GM08714 (cell line): ENCODE data around the gene NCAPG2.
"Not testable (repeated sequence)": the region's sequence is repeated elsewhere in the genome, so short reads cannot be mapped to it uniquely, and the experiment has no call there.

Source experiments
- H3K4me3 ChIP-seq: fragments of 200-500 bp; sonication (Bioruptor generic); 2 replicates; pipeline ENCODE4 v1.5.1; 2014; ENCODE audit warnings: mild to moderate bottlenecking, low read length, inconsistent platforms
- ZNF274 ChIP-seq: IDR thresholded peaks from 2 replicates; pipeline ENCODE4 v1.6.1; 2012; ENCODE audit warnings: mild to moderate bottlenecking, low read depth, low read length

NCAPG2 gene

GRCh38 chr7:158684329-158684728, 20.3 kb downstream of the NCAPG2 start:
- no peak overlapping the region for H3K4me3 ChIP-seq
- TF ChIP-seq ZNF274 = no peak

GRCh38 chr7:158683541-158683940, 21.1 kb downstream of the NCAPG2 start:
- no peak overlapping the region for H3K4me3 ChIP-seq
- no peak for TF ChIP-seq ZNF274

DNA sequence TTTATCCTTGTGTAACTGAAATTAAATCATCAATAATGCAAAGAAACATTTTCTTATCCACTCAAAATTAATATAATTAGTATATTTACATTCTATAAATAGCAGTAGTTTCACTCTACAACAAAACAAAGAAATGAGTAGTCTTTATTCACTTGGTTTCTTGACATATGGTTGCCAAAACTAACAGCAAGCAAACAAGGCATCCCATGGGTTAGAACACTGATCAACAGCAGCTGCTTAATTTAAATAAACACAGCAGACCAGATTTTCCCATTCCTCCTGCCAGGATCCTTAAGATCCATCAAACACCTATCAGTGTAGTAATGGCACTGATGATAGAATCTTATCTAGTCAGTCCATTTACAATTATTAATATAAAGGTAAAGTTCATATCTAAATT, 22.1 kb downstream of the NCAPG2 start:
- H3K4me3 ChIP-seq = no peak overlapping the region
- no peak for TF ChIP-seq ZNF274

- TF ChIP-seq ZNF274 = no peak
- no peak overlapping the region for H3K4me3 ChIP-seq
These were observed 23.9 kb downstream of the NCAPG2 start for GRCh38 chr7:158680754-158681153.

DNA sequence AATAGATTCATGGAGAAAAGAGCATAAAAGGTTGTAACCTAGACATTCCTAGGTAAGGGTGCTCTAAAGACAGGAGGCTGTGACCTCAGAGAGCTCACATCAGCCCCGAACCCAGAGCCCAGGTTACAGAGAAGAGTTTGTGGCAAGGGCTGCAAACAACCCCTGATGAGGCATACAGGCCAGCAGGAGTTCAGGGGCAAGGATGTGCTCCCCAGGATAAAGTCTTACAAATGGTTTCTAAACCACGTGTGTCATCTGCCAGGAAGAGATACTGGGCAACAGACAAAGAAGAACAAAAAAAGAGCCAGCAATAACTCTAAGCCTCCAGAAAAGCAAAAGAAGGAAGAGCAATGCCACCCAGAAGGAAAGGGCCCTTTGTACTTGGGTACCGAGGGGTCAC, 27.7 kb downstream of the NCAPG2 start:
- no peak for TF ChIP-seq ZNF274
- H3K4me3 ChIP-seq = no peak overlapping the region

DNA sequence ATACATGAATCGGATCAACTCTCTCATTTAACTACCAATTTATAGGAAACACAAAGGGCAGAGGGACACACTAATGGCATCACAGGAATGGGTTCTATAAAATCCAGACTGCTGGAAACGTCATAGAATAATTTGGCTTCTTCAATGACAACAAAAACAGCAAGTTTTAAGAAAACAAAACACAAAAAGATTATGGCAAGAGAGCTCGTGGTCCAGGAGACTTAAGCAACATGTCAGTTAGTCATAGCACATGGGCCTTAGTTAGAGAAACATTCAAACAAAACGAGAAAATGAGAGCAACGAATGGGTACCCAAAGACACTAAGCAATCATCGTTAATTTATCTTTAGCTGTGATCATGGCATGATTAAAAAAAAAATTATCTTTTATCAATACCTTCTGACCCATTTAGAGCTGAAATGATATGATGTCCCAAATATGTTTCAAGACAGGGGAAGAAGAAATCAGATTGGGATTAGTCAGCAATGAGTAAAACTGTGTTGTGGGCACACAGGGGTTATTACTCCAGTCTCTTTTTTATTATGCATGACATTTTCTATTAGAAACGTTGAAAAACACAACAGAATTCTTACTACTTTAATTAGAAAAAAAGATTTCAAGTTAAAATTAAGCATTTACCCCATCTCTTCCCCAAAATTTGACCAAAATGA, 28.3 kb downstream of the NCAPG2 start:
- H3K4me3 ChIP-seq = no peak overlapping the region
- no peak for TF ChIP-seq ZNF274

DNA sequence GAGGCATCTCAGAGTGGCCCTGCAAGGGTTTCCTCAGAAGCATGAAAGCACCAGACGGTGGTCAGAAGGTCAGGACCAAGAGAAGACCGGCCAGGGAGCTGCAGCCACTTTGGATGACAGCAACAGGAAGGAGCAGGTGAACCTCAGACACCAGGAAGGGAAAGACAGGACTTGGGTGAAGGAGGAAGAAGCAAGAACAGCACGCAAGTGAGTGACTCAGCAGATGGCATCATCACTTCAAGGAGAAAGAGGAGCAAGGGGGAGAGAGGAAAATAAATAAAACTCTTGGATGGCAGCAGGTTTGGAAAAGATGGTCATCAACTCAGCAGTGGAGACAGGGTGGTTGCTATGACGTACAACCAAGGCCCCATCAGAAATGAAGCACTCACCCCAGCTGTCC, 31.6 kb downstream of the NCAPG2 start:
- no peak overlapping the region for H3K4me3 ChIP-seq
- TF ChIP-seq ZNF274 = no peak

DNA sequence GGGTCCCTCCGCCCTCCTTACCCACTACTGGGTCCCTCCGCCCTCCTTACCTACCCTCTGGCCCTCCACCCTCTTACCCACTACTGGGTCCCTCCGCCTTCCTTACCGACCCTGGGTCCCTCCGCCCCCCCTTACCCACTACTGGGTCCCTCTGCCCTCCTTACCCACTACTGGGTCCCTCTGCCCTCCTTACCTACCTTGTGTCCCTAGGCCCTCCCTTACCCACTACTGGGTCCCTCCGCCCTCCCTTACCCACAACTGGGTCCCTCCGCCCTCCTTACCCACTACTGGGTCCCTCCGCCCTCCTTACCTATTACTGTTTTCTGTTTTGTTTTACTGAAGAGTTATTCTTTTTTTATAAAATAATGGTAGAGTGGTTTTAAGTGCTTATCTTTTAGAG, 36.5 kb downstream of the NCAPG2 start:
- not testable (repeated sequence) for H3K4me3 ChIP-seq

DNA sequence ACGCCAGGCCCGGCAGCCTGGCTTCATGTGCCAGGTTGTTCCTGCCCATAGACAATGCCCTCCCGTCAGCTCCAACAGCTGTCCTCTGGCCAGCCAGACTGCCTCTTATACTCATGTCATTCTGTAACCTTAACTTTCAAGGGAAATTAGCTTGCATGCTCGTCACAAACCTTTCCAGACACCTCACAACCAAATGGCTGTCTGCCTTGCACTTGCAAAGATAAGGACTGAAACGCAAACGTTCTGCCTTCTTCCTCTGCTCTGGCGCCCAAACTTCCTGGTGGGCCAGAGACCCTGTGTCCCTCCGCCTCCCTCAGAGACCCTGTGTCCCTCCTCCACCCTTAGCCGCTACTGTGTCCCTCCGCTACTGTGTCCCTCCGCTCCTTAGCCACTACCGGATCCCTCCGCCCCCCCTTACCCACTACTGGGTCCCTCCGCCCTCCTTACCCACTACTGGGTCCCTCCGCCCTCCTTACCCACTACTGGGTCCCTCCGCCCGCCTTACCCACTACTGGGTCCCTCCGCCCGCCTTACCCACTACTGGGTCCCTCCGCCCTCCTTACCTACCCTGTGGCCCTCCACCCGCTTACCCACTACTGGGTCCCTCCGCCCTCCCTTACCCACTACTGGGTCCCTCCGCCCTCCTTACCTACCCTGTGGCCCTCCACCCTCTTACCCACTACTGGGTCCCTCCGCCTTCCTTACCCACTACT, 37.5 kb downstream of the NCAPG2 start:
- not testable (repeated sequence) for H3K4me3 ChIP-seq

- no peak overlapping the region for H3K4me3 ChIP-seq
- TF ChIP-seq ZNF274 = no peak
These were observed 38.2 kb downstream of the NCAPG2 start for GRCh38 chr7:158666401-158666800.

GRCh38 chr7:158664406-158664805, 40.2 kb downstream of the NCAPG2 start:
- no peak overlapping the region for H3K4me3 ChIP-seq
- no peak for TF ChIP-seq ZNF274

DNA sequence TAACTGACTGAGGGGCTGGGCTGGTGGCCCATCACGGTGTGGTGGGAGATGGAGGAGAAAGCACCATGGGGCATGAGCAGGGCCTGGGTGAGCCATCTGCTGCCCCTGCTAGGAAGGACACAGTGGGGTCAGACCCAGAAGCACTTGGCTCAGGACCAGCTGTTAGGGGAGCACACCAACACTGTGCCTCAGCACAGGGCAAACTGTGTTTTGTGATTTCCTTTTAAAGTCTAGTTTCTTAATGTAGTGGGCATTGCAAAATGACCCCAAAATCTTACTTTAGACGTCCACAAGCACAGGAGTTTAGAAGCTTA, 41.2 kb downstream of the NCAPG2 start:
- no peak overlapping the region for H3K4me3 ChIP-seq
- TF ChIP-seq ZNF274 = no peak

GRCh38 chr7:158662610-158663427, 41.8 kb downstream of the NCAPG2 start:
- H3K4me3 ChIP-seq = no peak overlapping the region
- no peak for TF ChIP-seq ZNF274

DNA sequence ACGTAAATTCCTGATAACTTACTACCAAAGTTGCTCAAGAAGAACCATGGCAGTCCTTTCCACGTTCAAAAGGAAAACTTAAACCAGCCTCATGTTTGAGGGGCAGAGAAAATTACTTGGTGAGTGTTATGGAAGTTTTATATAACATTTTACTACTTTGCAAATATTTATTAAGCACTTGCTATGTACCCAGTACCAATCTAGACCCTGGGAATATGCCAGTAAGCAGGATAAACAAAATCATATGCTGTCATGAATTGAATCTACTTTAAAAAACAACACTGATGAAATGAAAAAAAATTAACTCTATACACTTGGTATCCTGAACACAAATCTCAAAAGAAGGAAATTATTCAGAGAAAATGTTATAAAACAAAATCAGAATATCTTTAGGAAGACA, 46.1 kb downstream of the NCAPG2 start:
- TF ChIP-seq ZNF274 = no peak
- H3K4me3 ChIP-seq = no peak overlapping the region

DNA sequence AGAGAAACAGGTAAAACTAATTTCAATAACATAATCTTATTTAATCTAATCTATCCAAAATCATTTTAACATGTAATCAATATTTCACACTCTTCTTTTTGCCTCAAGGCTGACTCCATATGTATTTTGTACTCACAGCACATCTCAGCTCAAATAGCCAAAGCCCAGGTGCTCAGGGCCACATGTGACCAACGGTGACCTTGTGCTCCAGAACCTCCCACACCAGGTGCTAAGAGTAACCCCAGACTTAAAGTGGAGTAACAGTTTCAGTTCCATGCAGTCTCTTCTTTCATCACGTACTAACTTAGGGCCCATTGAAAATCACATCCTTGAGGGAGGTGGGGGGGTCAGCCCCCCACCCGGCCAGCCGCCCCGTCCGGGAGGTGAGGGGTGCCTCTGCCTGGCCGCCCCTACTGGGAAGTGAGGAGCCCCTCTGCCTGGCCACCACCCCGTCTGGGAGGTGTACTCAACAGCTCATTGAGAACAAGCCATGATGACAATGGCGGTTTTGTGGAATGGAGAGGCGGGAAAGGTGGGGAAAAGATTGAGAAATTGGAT, 47.3 kb downstream of the NCAPG2 start:
- H3K4me3 ChIP-seq = no peak overlapping the region
- no peak for TF ChIP-seq ZNF274

DNA sequence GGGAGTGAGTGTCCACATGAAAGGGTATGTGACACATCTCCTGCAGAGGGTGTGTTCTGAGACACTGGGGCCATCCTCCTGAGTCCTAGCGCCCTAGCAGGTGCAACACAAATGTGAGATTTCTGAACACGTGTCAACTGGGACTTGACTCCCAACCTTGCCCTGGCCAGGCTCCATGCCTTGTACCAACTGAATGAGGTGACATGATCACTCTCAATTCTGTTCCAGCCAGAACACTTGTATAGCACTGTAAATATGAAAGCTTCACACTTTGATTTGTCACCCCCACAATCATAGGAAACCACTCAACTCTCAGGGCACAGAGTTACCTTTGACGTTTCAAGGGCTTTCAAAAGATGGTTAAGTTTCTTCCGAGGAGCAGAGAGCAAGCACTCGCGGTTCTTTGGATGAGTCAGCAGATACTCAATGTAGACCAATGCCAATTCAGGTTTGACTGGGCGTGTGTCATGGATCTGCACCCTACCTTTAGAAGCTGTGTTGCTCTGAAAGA, 48.6 kb downstream of the NCAPG2 start:
- TF ChIP-seq ZNF274 = no peak
- H3K4me3 ChIP-seq = no peak overlapping the region
